HCT116 (cell line): ENCODE data around the gene ARL5C. TPM values are rescaled to one million over a fixed set of nuclear protein-coding genes. Genes with fewer than 3 reads are reported as not detected.

ENCODE experiments used
- ATAC-seq: fragments of 200-7000 bp; cut with Tn5 transposase; 2 replicates; pipeline ENCODE4 v1.9.1; 2020; ENCODE audit warnings: mild to moderate bottlenecking, moderate library complexity
- BruUV-seq: library from RNA; stranded (reverse); fragments of 400-500 nt; replicated peaks from 2 replicates; lab custom pipeline; 2021; lab: Mats Ljungman, UMichigan
- CTCF ChIA-PET: fragments of 300-600 bp; sonication (Branson Sonifier 250); formaldehyde crosslinking; loops from one replicate; lab custom pipeline; 2021; ENCODE audit warnings: antibody characterized with exemption; lab: Charles Lee
- POLR2A ChIA-PET: fragments of 300-600, 350-600 bp; sonication (Branson Sonifier 250); formaldehyde crosslinking; loops from one replicate; lab custom pipeline; 2021; ENCODE audit warnings: antibody characterized with exemption; lab: Charles Lee
- RAD21 ChIA-PET, 2 experiments: fragments of 300-600 bp; sonication (Branson Sonifier 250); formaldehyde crosslinking; loops; one replicate each; lab custom pipeline; 2023; ENCODE audit warnings: low total read pairs in 2 of 2; ENCODE audit not compliant: uncharacterized antibody in 2 of 2, unreplicated experiment in 2 of 2, low non-redundant PET in 1 of 2; lab: Charles Lee
- DNase-seq: peaks from one replicate; pipeline ENCODE4 v3.0.0-alpha.2; 2010; ENCODE audit warnings: low read depth, low spot score
- H2AFZ ChIP-seq: fragments of 200-600 bp; shearing (Covaris generic), sonication (generic); 2 replicates; pipeline ENCODE4 v1.6.1; 2017; ENCODE audit warnings: low read depth, mixed run types, mixed read lengths, antibody characterized with exemption, low read length; ENCODE audit not compliant: poor library complexity, severe bottlenecking
- H3K27ac ChIP-seq: 2 replicates; pipeline ENCODE4 v1.5.1; 2012; ENCODE audit warnings: low read depth, low read length
- H3K27me3 ChIP-seq: fragments of 200-600 bp; sonication (generic); 2 replicates; pipeline ENCODE4 v1.6.1; 2016; ENCODE audit warnings: mixed run types, low read length, mixed read lengths; ENCODE audit not compliant: insufficient read depth
- H3K36me3 ChIP-seq, 2 experiments: fragments of 200-500 bp in 1 of 2; fragments of 200-600 bp in 1 of 2; sonication (Bioruptor generic) in 1 of 2; sonication (generic) in 1 of 2; 2 replicates each; pipeline versions ENCODE4 v1.5.1 to v1.6.1; 2014 to 2016; ENCODE audit warnings: low read length in 2 of 2, inconsistent platforms in 1 of 2, mixed read lengths in 1 of 2, mixed run types in 1 of 2; ENCODE audit not compliant: insufficient read depth in 2 of 2, control insufficient read depth in 1 of 2
- H3K4me1 ChIP-seq, 2 experiments: fragments of 200-600 bp in 1 of 2; sonication (generic) in 1 of 2; 2 replicates each; pipeline versions ENCODE4 v1.5.1 to v1.6.1; 2012 to 2017; ENCODE audit warnings: low read length in 2 of 2, inconsistent platforms in 1 of 2, mild to moderate bottlenecking in 1 of 2, mixed read lengths in 1 of 2, mixed run types in 1 of 2, moderate library complexity in 1 of 2; ENCODE audit not compliant: insufficient read depth in 2 of 2, control insufficient read depth in 1 of 2
- H3K4me2 ChIP-seq: fragments of 200-600 bp; sonication (generic); 2 replicates; pipeline ENCODE4 v1.6.1; 2017; ENCODE audit warnings: mixed run types, low read length, mixed read lengths
- H3K4me3 ChIP-seq, 2 experiments: fragments of 200-600 bp in 1 of 2; sonication (generic) in 1 of 2; replicated peaks in 1 of 2; 2 replicates each; pipeline ENCODE4 v1.5.1; 2011 to 2016; ENCODE audit warnings: low read length in 2 of 2, control low read depth in 1 of 2, low read depth in 1 of 2, mild to moderate bottlenecking in 1 of 2, mixed read lengths in 1 of 2, mixed run types in 1 of 2
- H3K79me2 ChIP-seq: fragments of 200-600 bp; sonication (generic); 2 replicates; pipeline ENCODE4 v1.6.1; 2017; ENCODE audit warnings: mild to moderate bottlenecking, mixed run types, low read length, moderate library complexity, mixed read lengths; ENCODE audit not compliant: insufficient read depth
- H3K9ac ChIP-seq: fragments of 200-600 bp; sonication (generic); 2 replicates; pipeline ENCODE4 v1.6.1; 2016; ENCODE audit warnings: low read length, mixed read lengths
- H3K9me2 ChIP-seq: fragments of 200-600 bp; sonication (generic), shearing (Covaris generic); 2 replicates; pipeline ENCODE4 v1.6.1; 2017; ENCODE audit warnings: mixed run types, mild to moderate bottlenecking, moderate library complexity; ENCODE audit not compliant: insufficient read depth
- H3K9me3 ChIP-seq, 2 experiments: fragments of 200-500 bp in 1 of 2; fragments of 200-600 bp in 1 of 2; sonication (Bioruptor generic) in 1 of 2; sonication (generic) in 1 of 2; 2 replicates each; pipeline ENCODE4 v1.6.1; 2014 to 2017; ENCODE audit warnings: low read length in 2 of 2, mixed read lengths in 2 of 2, inconsistent platforms in 1 of 2, low read depth in 1 of 2, mild to moderate bottlenecking in 1 of 2, mixed run types in 1 of 2, moderate library complexity in 1 of 2; ENCODE audit not compliant: control insufficient read depth in 1 of 2, insufficient read depth in 1 of 2
- H4K20me1 ChIP-seq: fragments of 200-600 bp; sonication (generic), shearing (Covaris generic); 2 replicates; pipeline ENCODE4 v1.6.1; 2017; ENCODE audit warnings: mixed run types, mild to moderate bottlenecking, moderate library complexity; ENCODE audit not compliant: insufficient read depth
- ELF1 ChIP-seq: IDR thresholded peaks from 2 replicates; pipeline ENCODE4 v1.6.1; 2012; ENCODE audit warnings: low read depth, borderline replicate concordance
- FOSL1 ChIP-seq: IDR thresholded peaks from 2 replicates; pipeline ENCODE4 v1.6.1; 2012; ENCODE audit warnings: low read depth
- JUND ChIP-seq: IDR thresholded peaks from 2 replicates; pipeline ENCODE4 v1.6.1; 2012
- TCF7L2 ChIP-seq: IDR thresholded peaks from 2 replicates; pipeline ENCODE4 v1.7.0; 2011; ENCODE audit warnings: borderline replicate concordance, inconsistent platforms; ENCODE audit not compliant: insufficient read depth, insufficient read length; ENCODE audit errors: extremely low read depth
- ZNF274 ChIP-seq: fragments of 200-500 bp; sonication (Bioruptor generic); IDR thresholded peaks from 2 replicates; pipeline ENCODE4 v1.6.1; 2014; ENCODE audit warnings: mild to moderate bottlenecking, low read depth, low read length, inconsistent platforms
- intact Hi-C: fragments of 100-400 bp; cut with micrococcal nuclease; formaldehyde crosslinking; loops from 2 replicates; pipeline ENCODE4 v1.10.0; 2022
- total RNA-seq: library from RNA; stranded (reverse); gene quantifications from one replicate; pipeline ENCODE4 v1.2.1, GENCODE V29; 2021; ENCODE audit not compliant: unreplicated experiment
- TF ChIP-seq, protein P1 (sequence below), 3 experiments: fragments of 200-600 bp in 1 of 3; sonication (generic) in 1 of 3; IDR thresholded peaks in 2 of 3; conservative IDR thresholded peaks in 1 of 3; 2 replicates each; pipeline ENCODE4 v1.5.1; 2012 to 2017; ENCODE audit warnings: low read depth in 2 of 3, low read length in 2 of 3, antibody characterized with exemption in 1 of 3, borderline replicate concordance in 1 of 3, control low read depth in 1 of 3, mild to moderate bottlenecking in 1 of 3, mixed read lengths in 1 of 3, mixed run types in 1 of 3, moderate library complexity in 1 of 3; ENCODE audit not compliant: insufficient read depth in 1 of 3

Gene ARL5C
- total RNA-seq, 1 experiment from 2014 or later: not detected

- Histone ChIP-seq H2AFZ (no peak overlapping the region), H4K20me1 (peaks cover 18% of the 10 kb centered on the region; the same call in 1 of the 2 replicates), H3K27ac (no peak overlapping the region), H3K9me2 (no peaks in the 10 kb centered on the region), H3K9me3 (no peaks in the 10 kb centered on the region), H3K79me2 (peaks cover 28% of the 10 kb centered on the region), H3K36me3 (peaks cover 35 to 43% of the 10 kb centered on the region in 2 experiments), H3K4me3 (no peak overlapping the region), H3K27me3 (no peaks in the 10 kb centered on the region), H3K9ac (no peak overlapping the region)
- ATAC-seq: peak; percentile 11; the same call in 1 of the 2 replicates
- intact Hi-C loops: loop anchor here (5.0 to 10.0 kb wide), 2 partner anchors 320 to 417 kb away; no protein-coding TSS in a partner anchor
- no TSS peak for BruUV-seq
- no peak for DNase-seq
- RAD21 ChIA-PET: interaction anchor here in 1 of 2 experiments (0.7 kb wide), 1 partner anchor 14 kb away, joined by 4 read pairs; no protein-coding TSS in a partner anchor
- POLR2A ChIA-PET: interaction anchor here (0.7 to 2.2 kb wide), 4 partner anchors 22 to 36 kb away, joined by 4 to 10 read pairs (median 6); no protein-coding TSS in a partner anchor
- CTCF ChIA-PET: interaction anchor here (1.1 to 6.1 kb wide), 7 partner anchors 14 to 417 kb away, joined by 5 to 105 read pairs (median 40); no protein-coding TSS in a partner anchor
- TF ChIP-seq JUND (peak; percentile 16; the same call in 1 of the 2 replicates), ELF1 (no peak)
- TF ChIP-seq, protein P1, sequence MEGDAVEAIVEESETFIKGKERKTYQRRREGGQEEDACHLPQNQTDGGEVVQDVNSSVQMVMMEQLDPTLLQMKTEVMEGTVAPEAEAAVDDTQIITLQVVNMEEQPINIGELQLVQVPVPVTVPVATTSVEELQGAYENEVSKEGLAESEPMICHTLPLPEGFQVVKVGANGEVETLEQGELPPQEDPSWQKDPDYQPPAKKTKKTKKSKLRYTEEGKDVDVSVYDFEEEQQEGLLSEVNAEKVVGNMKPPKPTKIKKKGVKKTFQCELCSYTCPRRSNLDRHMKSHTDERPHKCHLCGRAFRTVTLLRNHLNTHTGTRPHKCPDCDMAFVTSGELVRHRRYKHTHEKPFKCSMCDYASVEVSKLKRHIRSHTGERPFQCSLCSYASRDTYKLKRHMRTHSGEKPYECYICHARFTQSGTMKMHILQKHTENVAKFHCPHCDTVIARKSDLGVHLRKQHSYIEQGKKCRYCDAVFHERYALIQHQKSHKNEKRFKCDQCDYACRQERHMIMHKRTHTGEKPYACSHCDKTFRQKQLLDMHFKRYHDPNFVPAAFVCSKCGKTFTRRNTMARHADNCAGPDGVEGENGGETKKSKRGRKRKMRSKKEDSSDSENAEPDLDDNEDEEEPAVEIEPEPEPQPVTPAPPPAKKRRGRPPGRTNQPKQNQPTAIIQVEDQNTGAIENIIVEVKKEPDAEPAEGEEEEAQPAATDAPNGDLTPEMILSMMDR (IDR thresholded peaks at IDR 0.05 in 2 of 3, conservative IDR thresholded peaks at IDR 0.05 in 1 of 3; ENCODE audit: borderline replicate concordance in 1 of 3, insufficient read depth in 1 of 3, low read depth in 2 of 3, low read length in 2 of 3): no peak
- TF ChIP-seq, all 23 proteins: peak for 1
- Histone ChIP-seq H3K4me1 (peaks cover 9 to 34% of the 10 kb centered on the region in 2 experiments; a peak in 3 of 4 replicates), H3K4me2 (no peak overlapping the region)
Observed at GRCh38 chr17:39205112-39205526, 39.2 kb upstream of the ARL5C start.

- no TSS peak for BruUV-seq
- H3K4me3 ChIP-seq: no peak overlapping the region
- no peak overlapping the region for H3K4me2 ChIP-seq
- H3K36me3 ChIP-seq: peaks cover 35 to 43% of the 10 kb centered on the region in 2 experiments
- no peak overlapping the region for H2AFZ ChIP-seq
- POLR2A ChIA-PET: no interaction called here
- peaks cover 7 to 34% of the 10 kb centered on the region in 2 experiments; a peak in 3 of 4 replicates for H3K4me1 ChIP-seq
- no peaks in the 10 kb centered on the region for H3K9me3 ChIP-seq
- no peak for ATAC-seq
- no peaks in the 10 kb centered on the region for H3K27me3 ChIP-seq
- no peak overlapping the region for H3K27ac ChIP-seq
- H3K9ac ChIP-seq: no peak overlapping the region
- intact Hi-C loops: loop anchor here (10.0 kb wide), 1 partner anchor 321 kb away; no protein-coding TSS in a partner anchor
- no peaks in the 10 kb centered on the region for H3K9me2 ChIP-seq
- peaks cover 30% of the 10 kb centered on the region for H3K79me2 ChIP-seq
- RAD21 ChIA-PET: no interaction called here
- CTCF ChIA-PET: interaction anchor here (1.0 to 6.1 kb wide), 3 partner anchors 31 to 40 kb away, joined by 3 to 105 read pairs (median 6); no protein-coding TSS in a partner anchor
- DNase-seq: no peak
- H4K20me1 ChIP-seq: peaks cover 18% of the 10 kb centered on the region; the same call in 1 of the 2 replicates
- TF ChIP-seq TCF7L2 (no peak), FOSL1 (no peak), ZNF274 (no peak)
Observed at GRCh38 chr17:39204245-39204644, 38.3 kb upstream of the ARL5C start.
